ENCODE data around the gene FOXP3. TPM values are rescaled to one million over a fixed set of nuclear protein-coding genes. Genes with fewer than 3 reads are reported as not detected.

Gene FOXP3
- total RNA-seq, 2 donors from 2014 or later: 0.21 to 0.30 TPM

- no peak overlapping the region for H3K4me3 ChIP-seq
- intact Hi-C loops (cut with DNase I): no loop called here
- H3K9me3 ChIP-seq: no peaks in the 10 kb centered on the region
- no peak for TF ChIP-seq CTCF (IDR thresholded peaks at IDR 0.05)
- H3K36me3 ChIP-seq: no peaks in the 10 kb centered on the region
- no peak overlapping the region for H3K27ac ChIP-seq
- no peaks in the 10 kb centered on the region for H3K4me1 ChIP-seq
- no peak overlapping the region for H3K9ac ChIP-seq (ENCODE audit: low read depth in 2 of 2, low read length in 2 of 2)
- no peak for DNase-seq
- H3K27me3 ChIP-seq: no peaks in the 10 kb centered on the region
Measured at GRCh38 chrX:49232525-49232924, 32.0 kb downstream of the FOXP3 start.

GRCh38 chrX:49231333-49232000 is 33.0 kb downstream of the FOXP3 start:
- H3K9me3 ChIP-seq: no peaks in the 10 kb centered on the region
- H3K27ac ChIP-seq: no peak overlapping the region
- H3K4me1 ChIP-seq: no peaks in the 10 kb centered on the region
- TF ChIP-seq CTCF (IDR thresholded peaks at IDR 0.05): no peak
- intact Hi-C loops (cut with DNase I): no loop called here
- no peak for DNase-seq
- H3K4me3 ChIP-seq: no peak overlapping the region
- no peaks in the 10 kb centered on the region for H3K36me3 ChIP-seq
- H3K27me3 ChIP-seq: no peaks in the 10 kb centered on the region
- H3K9ac ChIP-seq (ENCODE audit: low read depth in 2 of 2, low read length in 2 of 2): no peak overlapping the region

DNA sequence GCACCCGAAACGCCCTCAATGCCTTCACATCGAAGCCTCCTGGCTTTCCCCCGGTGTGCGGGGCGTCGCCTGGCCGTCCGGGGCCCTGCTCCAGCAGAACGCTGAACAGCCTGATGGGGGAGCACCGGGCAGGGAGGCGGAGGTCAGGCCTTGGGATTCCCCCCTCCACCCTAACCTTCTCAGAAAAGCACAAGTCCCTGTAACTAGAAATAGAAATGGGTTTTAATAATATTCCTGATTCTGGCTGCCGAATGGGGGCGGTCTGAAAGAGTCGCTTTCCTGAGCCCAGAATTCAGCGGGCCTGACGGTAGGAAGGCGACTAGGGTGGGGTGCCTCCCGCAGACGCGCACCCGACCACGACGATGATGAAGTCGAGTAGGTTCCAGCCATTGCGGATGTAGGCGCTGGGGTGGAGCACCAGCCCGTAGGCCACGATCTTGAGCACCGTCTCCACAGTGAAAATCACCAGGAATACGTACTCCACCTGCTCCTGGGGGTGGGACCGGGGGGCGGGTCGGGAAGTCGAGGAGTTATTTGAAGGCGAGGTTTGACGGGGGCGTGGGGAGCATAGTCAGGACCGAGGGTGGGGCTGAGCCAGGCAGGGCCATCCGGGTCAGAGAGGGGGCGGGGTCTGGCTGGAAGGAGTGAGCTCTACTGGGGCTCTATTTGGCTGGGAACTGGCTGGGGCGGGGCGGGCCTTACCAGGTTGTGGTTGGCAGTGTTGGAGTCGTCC is 33.8 kb downstream of the FOXP3 start:
- H3K4me3 ChIP-seq: peak overlapping the region; percentile 25
- no peaks in the 10 kb centered on the region for H3K27me3 ChIP-seq
- intact Hi-C loops (cut with DNase I): no loop called here
- no peaks in the 10 kb centered on the region for H3K9me3 ChIP-seq
- no peaks in the 10 kb centered on the region for H3K36me3 ChIP-seq
- no peaks in the 10 kb centered on the region for H3K4me1 ChIP-seq
- peak overlapping the region; percentile 51 to 61 for H3K9ac ChIP-seq (ENCODE audit: low read depth in 2 of 2, low read length in 2 of 2)
- no peak overlapping the region for H3K27ac ChIP-seq
- no peak for TF ChIP-seq CTCF (IDR thresholded peaks at IDR 0.05)
- DNase-seq: peak; percentile 88

DNA sequence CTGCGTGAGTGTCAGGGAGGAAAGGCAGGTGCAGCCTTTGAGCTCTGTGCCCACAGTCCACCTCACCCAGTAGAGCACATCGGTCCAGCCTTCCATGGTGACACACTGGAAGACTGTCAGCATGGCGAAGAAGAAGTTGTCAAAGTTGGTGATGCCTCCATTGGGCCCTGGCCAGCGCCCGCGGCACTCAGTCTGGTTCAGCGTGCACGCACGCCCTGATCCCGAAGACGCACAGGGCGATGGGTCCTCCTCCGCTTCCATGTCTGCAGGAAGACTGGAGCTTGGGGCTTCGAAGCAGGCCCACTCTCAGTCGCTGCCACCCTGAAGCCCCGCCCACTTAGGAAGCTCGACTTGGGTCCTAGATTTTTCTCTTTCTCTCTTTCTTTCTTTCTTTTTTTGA is 36.3 kb downstream of the FOXP3 start:
- H3K27ac ChIP-seq: no peak overlapping the region
- H3K9ac ChIP-seq (ENCODE audit: low read depth in 2 of 2, low read length in 2 of 2): no peak overlapping the region
- TF ChIP-seq CTCF (IDR thresholded peaks at IDR 0.05): no peak
- no peaks in the 10 kb centered on the region for H3K4me1 ChIP-seq
- DNase-seq: no peak
- no peaks in the 10 kb centered on the region for H3K27me3 ChIP-seq
- intact Hi-C loops (cut with DNase I): no loop called here
- H3K36me3 ChIP-seq: no peaks in the 10 kb centered on the region
- H3K4me3 ChIP-seq: no peak overlapping the region
- H3K9me3 ChIP-seq: no peaks in the 10 kb centered on the region

- DNase-seq: no peak
- intact Hi-C loops (cut with DNase I): no loop called here
- H3K9me3 ChIP-seq: no peaks in the 10 kb centered on the region
- no peak overlapping the region for H3K4me3 ChIP-seq
- H3K27me3 ChIP-seq: no peaks in the 10 kb centered on the region
- no peak overlapping the region for H3K9ac ChIP-seq (ENCODE audit: low read depth in 2 of 2, low read length in 2 of 2)
- no peaks in the 10 kb centered on the region for H3K36me3 ChIP-seq
- no peak for TF ChIP-seq CTCF (IDR thresholded peaks at IDR 0.05)
- no peak overlapping the region for H3K27ac ChIP-seq
- no peaks in the 10 kb centered on the region for H3K4me1 ChIP-seq
Measured at GRCh38 chrX:49227726-49228125, 36.8 kb downstream of the FOXP3 start.
